VCaP (cell line): Measurements from ENCODE around the gene SLC9A9.

ENCODE experiments used
- H3K27ac ChIP-seq: fragments of 450-650 bp; 2 replicates; pipeline ENCODE4 v1.5.1; 2017
- TF ChIP-seq, protein P1 (sequence below): fragments of 450-650 bp; conservative IDR thresholded peaks from 2 replicates; pipeline ENCODE4 v1.5.1; 2017; ENCODE audit warnings: mild to moderate bottlenecking, moderate library complexity

The SLC9A9 gene

DNA sequence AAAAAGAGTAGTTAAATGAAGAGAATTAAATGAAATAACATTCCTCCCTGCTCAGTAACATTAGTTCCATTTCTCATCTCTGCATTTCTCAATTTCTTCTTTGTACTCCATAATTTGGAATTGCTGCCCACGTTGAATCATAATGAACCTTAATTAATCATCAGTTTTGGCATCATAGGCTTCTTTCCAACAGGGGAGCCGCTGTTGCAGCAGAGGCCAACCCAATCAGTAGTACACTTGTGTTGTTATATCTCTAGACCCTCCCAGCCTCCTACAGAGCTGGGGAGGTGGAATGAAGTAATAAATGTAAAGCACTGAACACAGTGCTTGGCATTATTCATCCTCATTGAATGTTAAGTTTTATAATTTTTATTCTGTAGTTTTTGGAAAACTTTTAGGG is 488.0 kb downstream of the SLC9A9 start:
- no peak overlapping the region; the same call in 1 of the 2 replicates for H3K27ac ChIP-seq
- TF ChIP-seq, protein P1, sequence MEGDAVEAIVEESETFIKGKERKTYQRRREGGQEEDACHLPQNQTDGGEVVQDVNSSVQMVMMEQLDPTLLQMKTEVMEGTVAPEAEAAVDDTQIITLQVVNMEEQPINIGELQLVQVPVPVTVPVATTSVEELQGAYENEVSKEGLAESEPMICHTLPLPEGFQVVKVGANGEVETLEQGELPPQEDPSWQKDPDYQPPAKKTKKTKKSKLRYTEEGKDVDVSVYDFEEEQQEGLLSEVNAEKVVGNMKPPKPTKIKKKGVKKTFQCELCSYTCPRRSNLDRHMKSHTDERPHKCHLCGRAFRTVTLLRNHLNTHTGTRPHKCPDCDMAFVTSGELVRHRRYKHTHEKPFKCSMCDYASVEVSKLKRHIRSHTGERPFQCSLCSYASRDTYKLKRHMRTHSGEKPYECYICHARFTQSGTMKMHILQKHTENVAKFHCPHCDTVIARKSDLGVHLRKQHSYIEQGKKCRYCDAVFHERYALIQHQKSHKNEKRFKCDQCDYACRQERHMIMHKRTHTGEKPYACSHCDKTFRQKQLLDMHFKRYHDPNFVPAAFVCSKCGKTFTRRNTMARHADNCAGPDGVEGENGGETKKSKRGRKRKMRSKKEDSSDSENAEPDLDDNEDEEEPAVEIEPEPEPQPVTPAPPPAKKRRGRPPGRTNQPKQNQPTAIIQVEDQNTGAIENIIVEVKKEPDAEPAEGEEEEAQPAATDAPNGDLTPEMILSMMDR, result no peak

GRCh38 chr3:143358793-143359491 is 489.3 kb downstream of the SLC9A9 start:
- TF ChIP-seq, protein P1, result no peak
- peak overlapping the region; percentile 65 for H3K27ac ChIP-seq

- TF ChIP-seq, protein P1, result no peak
These were observed 490.0 kb downstream of the SLC9A9 start for GRCh38 chr3:143358155-143358792.

GRCh38 chr3:143357700-143358099 is 490.6 kb downstream of the SLC9A9 start:
- TF ChIP-seq, protein P1, result no peak
- H3K27ac ChIP-seq, result peak overlapping the region; percentile 65

More at GRCh38 chr3:143358155-143358792, 490.0 kb downstream of the SLC9A9 start:
- H3K27ac ChIP-seq, result peak overlapping the region; percentile 65

- TF ChIP-seq, protein P1, result no peak
- no peak overlapping the region for H3K27ac ChIP-seq
These were observed 491.4 kb downstream of the SLC9A9 start for GRCh38 chr3:143356839-143357238.

GRCh38 chr3:143354342-143354741 is 493.9 kb downstream of the SLC9A9 start:
- TF ChIP-seq, protein P1, result no peak
- no peak overlapping the region for H3K27ac ChIP-seq

DNA sequence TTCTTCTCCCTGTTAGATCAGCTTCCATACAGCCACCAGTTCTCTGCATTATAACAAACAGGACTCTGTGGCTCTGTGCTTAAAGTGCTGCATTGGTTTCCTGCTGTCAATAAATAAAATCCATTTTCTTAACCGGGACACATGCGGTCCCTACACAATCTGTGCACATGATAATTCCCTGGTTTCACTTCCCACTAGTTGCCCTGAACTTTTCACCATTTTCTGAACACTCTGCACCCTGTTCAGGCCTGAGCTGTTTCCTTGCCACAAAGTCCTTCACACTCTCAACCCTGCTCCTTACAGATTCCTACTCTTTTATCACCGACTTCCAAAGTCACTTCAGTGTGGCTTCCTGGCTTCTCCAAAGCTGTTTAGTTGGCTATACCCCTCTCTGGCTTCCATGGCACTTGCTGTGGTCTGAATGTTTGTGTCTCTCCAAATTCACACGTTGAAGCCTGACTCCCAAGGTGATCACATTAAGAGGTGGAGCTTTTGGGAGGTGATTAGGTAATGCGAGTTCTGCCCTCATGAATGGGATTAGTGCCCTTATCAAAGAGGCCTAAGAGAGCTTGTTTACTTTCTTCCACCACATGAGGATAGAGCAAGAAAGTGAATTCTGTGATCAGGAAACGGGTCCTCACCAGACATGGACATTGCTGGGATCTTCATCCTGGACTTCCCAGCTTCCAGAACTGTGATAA is 495.3 kb downstream of the SLC9A9 start:
- TF ChIP-seq, protein P1, result no peak
- H3K27ac ChIP-seq, result no peak overlapping the region
